Ovary (tissue), 3 donors: ENCODE results near the gene FAM83B.

Experiments
- POLR2A ChIP-seq: fragments of 450-650 bp; IDR thresholded peaks from one replicate; pipeline ENCODE4 v1.6.1; 2017; ENCODE audit warnings: antibody characterized with exemption, mild to moderate bottlenecking, moderate library complexity
- TF ChIP-seq, protein P1 (sequence below), 3 donors: fragments of 450-650 bp in 2 of 3; fragments of 200-600 bp in 1 of 3; IDR thresholded peaks; one replicate each; pipeline versions ENCODE4 v1.5.1 to v1.8.0; 2016 to 2022; ENCODE audit warnings: antibody characterized with exemption in 3 of 3, mild to moderate bottlenecking in 1 of 3
- donor health status: DM: no; HTN: no; CAD: no.

DNA sequence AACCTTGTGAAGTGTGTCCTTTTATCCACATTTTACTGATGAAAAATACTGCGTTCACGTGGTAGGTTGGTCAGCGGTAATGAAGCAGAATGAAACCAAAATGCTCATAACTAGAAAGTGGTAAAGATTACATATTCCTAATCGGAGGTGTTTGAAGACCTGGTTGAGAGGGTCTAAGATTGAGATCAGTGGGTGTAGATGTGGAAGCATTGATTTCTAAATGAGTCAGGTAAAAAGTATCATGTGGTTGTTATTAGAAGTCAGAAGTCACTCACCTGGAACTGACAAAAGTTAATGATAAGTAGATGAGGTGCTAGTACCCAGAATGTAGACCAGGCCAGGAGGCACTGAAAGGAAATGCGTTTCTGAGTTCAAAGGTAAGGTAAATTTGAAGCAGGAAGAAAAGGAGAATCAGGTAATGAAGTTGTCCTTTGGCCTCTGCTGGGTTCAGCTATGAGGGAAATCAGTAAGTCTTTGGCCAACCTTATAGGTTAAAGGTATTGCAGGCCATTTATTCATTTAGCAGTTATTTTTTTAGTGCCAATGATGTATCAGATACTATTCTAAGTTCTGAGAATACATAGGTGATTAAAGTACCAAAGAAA lies 31.2 kb downstream of the FAM83B start:
- TF ChIP-seq POLR2A: no peak
- TF ChIP-seq, protein P1, sequence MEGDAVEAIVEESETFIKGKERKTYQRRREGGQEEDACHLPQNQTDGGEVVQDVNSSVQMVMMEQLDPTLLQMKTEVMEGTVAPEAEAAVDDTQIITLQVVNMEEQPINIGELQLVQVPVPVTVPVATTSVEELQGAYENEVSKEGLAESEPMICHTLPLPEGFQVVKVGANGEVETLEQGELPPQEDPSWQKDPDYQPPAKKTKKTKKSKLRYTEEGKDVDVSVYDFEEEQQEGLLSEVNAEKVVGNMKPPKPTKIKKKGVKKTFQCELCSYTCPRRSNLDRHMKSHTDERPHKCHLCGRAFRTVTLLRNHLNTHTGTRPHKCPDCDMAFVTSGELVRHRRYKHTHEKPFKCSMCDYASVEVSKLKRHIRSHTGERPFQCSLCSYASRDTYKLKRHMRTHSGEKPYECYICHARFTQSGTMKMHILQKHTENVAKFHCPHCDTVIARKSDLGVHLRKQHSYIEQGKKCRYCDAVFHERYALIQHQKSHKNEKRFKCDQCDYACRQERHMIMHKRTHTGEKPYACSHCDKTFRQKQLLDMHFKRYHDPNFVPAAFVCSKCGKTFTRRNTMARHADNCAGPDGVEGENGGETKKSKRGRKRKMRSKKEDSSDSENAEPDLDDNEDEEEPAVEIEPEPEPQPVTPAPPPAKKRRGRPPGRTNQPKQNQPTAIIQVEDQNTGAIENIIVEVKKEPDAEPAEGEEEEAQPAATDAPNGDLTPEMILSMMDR (IDR thresholded peaks at IDR 0.05): no peak
